Suppressor macrophage (primary cell): Measurements from ENCODE around the gene PRICKLE1.

Experiments used
- DNase-seq, 4 experiments: peaks; one replicate each; pipeline ENCODE4 v3.0.0-alpha.2; 2020 to 2022

Gene PRICKLE1

DNA sequence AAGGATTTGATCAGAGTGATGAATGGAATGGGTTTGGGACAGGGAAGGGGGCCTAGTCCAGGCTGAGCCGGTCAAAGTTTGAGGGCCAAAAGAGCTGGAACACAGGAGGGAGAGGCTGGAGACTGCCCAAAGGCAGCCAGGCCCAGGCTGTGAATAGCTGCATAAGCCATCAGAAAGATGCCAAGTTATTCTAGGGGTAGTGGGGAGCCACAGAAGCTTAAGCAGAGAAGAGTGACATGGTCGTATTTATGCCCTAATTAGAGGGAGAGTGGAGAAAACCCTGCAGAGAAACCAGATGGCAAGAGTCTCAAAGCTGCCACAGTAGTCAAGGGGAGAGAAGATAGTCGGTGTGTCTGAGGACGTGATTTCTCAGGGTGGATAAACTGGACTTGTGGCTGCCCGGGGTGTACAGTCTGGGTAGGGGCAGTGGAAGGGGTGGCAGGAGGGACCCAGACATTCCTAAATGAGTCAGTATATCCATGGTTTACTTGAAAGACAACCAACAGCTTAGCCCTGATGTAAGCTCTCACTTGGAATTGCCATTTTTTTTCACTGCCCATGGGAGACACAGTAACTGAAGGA, 99.2 kb downstream of the PRICKLE1 start:
- DNase-seq, result no peak

DNA sequence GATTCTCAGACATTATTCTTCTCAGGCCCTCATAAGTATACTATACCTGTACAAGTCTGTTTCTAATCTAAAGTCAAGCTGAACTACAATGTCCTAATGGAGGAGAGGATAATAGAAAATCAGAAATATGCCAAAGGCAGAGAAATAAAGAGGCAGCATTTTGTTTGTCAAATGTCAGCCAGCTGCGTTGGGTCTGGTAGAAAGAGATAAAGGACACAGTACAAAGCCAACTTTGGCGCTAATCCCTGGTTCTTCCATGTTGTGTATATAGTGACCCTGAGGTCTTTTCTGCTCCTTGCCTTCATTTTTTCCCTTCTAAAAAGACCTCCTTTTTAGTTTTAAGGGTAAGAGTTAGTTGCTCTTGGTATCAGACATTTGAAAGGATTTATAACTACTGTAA, 103.1 kb downstream of the PRICKLE1 start:
- DNase-seq, result no peak

DNA sequence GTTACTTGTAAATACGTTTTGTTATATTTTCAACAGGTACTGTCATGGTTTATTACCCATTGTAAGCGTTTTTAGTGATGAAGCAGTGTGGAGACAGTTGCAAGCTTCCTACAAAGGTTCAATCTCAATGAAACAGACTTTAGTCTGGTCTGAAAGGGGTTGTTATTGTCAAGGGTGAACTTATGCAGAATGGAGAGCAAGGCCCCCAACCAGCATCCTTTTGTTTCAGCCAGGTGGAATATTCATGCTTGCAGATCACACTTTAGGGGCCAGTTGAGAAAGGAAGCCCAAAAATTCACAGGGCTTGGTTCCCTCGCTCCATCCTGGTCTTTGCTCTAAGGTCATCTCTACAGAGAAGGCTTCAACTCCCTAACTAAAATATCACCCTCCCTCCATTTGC, 103.7 kb downstream of the PRICKLE1 start:
- no peak for DNase-seq

DNA sequence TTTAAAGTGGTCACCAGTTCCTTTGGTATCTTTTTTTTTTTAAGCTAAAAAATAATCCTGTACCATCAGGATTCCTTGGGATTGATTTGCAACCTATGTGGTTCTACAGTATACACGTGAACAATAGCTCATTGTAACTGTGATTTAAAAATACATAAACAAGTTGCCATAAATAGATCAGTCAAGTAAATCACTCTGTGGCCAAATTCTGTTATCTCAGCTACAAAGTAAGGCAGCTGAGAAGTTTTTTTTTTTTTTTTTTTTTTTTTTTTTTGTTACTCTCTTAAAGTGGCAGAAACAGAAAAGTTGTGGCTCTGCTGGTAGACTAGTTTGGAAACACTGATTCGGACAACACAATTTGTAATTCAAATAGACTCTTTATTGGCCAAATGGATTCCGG, 104.5 kb downstream of the PRICKLE1 start:
- DNase-seq, result no peak

DNA sequence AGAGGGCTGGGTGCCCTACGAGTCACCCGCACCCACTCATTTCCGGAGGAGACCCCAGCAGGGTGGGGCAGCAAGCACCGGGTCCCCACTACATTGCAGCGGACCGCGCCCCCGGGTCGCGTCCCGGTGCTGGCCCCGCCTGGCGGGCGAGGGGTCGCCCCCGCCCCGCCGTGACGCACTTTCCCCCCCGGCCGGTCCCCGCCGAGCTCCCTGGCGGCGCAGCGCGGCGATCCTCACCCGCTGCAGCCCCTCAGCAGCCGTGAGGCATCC, 106.1 kb downstream of the PRICKLE1 start:
- peak in 2 of 4 experiments; percentile 16 to 38 for DNase-seq

DNA sequence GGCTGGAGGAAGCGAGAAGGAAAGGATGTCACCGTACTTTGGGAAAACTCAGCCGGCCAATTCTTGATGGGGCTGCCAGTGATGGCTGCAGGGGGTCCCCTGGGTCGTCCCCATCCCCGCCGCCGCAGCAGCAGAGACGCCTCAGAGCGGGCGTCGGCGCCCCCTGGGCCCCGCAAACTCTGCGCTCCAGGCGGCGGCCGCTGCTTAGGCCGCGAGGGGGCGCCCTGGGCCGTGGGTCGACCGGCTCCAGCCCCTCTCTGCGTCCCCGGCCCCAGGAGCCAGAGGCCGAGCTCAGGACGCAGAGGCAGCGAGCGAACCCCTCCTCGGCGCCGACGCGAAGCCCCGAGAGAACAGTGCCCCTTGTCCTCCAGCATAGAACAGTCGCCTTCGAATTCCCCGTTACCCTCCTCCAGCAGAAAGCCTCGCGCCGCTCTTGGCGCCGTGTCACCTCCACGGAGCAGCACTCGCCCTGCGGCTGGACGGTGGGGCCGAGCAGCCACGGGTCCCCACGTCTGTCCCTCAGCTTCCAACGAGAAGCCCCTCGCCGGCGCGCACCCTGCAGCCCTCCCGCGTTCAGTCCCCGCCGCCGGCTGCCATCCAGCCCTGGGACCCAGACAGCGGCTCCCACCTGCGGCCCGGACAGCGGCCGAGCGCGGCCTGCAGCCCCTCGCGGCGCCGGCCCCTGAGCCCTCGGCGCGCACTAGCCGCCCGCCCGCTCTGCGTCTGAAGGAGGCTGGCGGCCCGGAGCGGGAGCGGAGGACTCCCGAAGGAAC, 106.6 kb downstream of the PRICKLE1 start:
- DNase-seq, result peak; percentile 59 to 82 (median 70)

DNA sequence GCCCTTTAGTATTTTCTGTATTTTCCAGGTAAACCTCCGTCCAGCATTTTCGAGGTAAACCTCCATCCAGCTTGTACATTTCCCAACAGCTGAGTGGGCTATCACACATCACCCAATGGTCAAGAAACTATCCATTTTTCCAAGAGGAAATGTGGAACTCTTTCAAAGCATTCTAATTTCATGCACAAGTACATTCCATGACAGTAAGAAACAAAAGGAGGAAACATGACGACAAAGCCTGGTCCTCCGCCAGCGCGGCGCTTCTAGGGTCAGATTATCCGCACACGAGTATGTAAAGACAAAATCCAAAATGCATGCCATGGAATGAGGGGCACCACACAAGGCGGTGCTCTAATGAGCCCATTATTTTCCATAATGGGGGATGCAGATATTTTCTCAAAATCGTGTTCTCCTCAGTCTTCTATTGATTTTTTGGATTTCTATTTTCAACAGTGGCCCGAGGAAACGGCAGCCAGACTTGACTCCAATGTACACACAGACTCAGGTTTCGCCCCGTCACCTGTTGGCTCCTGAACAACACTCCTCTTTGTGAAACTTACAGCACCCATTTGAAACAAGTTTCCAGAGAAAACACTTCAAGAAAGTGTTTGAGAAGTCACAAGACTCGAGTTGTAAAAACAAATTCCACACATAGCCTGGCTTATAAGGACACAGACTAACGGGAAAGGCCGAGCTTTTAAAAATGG, 107.4 kb downstream of the PRICKLE1 start:
- DNase-seq, result no peak

DNA sequence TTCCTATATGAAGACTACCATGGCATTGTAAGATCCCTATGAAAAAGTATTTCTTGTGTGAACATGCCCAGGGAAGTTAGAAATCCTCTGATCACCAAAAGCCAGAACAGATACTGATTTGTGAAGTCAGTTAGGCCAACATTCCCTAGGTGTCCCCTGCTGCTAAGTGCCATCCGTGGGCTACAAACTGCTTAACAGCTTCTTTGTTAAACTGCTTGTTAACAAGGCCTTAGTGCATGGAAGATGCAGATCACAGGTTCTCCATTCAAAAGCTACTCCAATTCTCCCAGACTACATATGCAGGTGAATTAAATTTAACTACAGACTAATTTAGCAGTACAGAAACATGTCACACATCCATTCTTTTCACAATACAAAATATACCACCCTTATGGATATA, 108.2 kb downstream of the PRICKLE1 start:
- no peak for DNase-seq

DNA sequence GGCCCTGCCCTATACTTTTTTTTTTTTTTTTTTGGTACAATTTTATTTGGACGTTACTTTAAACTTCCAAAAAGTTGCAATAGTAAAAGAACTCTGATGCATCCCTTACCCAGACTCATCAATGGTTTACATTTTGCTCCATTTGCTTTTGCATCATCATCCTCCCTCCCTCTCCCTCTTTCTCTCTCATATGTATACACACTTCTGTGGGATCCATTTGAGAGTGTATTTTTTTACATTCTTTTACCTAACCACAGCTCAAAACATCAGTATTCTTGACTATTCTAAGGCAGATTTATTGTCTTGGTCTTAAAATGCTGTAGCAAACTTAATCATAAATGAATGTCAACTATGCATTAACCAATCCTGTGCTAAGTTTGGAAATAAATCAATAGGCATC, 111.6 kb downstream of the PRICKLE1 start:
- DNase-seq, result no peak

DNA sequence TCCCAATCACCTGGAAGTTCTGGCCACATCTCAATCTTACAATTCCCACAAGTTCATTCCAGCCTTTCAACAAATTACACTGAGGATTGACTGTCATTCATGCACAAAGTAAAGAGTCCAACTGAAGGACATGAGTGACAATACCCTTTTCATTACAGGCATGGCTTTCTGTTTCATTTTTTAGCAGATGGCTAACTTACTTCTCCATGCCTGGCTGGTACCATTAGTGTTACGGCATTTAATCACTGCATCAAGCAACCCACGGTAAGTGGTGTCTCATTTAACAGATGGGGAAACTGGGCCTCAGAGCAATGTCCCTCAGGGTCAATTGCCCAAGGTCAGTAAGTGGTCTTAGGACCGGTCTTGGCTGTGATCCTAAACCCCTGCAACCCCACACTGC, 114.4 kb downstream of the PRICKLE1 start:
- no peak for DNase-seq

DNA sequence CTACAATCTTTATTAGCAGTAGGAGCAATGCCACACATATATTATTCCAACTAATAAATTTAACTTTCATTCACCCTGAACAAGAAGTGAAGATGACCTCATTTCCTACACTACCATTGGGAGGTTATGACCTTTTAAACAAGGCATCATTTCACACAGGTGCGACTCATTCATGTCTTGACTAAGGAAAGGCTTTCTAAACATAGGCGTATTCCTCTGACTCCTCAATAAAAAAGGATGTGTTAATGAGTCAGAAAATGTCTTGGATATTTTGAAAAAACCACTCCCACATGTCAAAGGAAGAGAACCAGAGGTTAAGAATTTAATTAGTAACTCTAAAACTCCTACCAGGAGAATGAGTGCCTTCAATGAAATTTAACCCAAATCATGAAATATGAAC, 115.2 kb downstream of the PRICKLE1 start:
- peak; percentile 15 to 67 (median 28) for DNase-seq

DNA sequence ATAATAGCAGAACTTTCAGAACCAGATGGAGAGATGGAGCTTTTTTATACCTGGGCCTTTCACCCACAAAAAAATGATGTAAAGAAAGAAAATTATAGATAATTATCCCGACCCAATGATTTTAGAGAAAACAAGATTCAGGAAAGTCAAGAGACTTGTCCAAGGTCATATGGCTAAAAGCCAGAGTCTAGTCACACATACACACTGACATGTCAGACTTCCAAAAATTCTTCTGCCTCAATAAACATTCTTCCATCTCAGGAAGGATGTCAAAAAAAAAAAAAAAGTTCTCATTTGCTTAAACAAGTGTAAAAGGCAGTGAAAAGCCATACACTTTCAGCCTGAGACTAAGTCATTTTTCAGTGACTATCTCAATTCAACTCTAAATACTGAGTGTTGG, 116.0 kb downstream of the PRICKLE1 start:
- DNase-seq, result no peak

DNA sequence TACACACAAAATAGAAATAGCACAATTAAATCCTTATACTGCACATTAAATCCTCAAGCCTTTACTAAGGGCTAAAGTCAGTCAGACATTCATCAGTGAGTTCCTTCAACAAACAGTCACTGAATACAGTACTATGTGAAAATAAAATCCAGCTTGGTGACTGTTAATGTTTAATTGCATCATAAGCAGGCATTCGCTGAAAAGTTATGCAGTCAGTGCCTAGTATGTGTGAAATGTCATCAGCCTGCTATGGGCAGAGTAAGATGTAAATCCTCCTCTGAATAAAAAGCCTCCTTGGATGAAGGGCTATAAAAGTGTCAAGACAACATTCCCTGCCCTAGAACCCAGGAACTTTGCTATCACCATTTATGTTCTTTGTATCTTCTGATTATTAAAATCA, 116.4 kb downstream of the PRICKLE1 start:
- no peak for DNase-seq

DNA sequence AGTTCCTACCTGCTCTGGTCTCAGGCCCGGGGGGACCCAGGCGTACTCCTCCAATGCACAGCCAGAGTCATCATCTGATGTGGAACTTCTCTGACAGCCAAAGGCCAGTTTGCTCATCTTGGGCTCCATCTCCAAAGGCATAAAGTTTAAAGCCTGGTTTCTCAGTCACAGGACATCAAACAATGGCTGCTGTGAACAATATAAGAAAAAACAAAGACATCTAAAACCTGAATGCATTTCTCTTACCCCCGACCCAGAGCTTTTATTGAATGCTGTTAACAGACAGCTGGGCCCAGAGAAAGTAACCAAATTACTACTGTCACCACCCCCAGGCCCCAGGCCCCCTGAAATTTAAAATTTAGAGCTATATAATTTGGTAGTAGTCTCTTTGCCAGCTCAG, 117.2 kb downstream of the PRICKLE1 start:
- DNase-seq, result no peak

DNA sequence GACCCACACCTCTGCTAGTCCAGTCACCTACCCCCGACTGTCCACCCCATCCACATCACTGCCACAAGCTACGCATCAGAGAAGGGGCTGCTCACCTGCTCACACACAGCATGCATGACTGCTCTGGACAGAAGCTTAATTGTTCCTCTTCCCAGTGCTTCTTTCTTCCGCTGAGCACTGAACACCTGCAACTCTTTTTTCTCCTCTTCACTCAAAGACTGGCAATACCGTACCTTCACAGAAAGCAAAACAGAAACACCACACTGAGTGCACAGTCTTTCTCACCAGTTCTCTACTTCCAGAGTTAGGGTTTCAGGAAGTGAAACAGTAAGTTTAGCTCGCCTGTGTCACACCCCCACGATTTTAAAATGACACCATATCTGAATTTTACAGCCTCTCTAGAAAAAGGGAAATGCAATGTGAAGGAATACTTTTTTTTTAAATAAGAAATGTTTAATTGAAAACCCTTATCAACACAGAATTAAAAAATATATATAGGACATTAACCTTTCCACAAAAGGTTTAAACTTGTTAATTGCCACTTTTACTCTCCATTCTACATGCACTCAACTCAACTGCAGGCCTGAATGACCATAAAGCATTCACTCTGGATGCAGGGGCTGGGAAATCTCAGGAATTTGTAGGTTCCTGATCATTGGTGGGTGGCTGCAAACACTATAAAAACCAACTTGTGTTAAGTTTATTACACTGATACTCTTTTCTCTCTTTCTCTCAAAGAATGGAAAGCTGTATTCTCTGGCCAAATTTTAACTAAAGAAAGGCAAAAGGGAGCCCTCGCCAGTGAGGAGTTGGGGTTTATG, 120.0 kb downstream of the PRICKLE1 start:
- DNase-seq, result peak; percentile 71 to 87 (median 78)

DNA sequence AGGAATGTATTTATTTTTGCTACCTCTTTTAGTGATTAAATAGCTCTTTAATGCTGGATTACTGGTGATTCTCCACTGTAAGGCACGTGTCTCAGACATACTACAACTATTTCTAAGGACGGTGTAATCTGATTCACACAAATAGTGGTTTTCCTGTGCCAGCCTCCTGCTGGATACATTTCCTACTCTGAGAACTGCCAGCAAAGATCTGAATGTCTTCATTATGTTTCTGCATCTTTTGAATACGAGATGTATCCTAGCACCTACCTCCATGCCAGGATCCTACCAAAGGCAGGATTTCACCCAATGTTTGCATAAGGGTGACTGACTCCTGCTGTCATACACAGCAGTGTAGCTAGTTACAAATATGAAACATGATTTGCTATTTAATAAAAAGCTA, 120.6 kb downstream of the PRICKLE1 start:
- peak in 1 of 4 experiments; percentile 14 for DNase-seq

DNA sequence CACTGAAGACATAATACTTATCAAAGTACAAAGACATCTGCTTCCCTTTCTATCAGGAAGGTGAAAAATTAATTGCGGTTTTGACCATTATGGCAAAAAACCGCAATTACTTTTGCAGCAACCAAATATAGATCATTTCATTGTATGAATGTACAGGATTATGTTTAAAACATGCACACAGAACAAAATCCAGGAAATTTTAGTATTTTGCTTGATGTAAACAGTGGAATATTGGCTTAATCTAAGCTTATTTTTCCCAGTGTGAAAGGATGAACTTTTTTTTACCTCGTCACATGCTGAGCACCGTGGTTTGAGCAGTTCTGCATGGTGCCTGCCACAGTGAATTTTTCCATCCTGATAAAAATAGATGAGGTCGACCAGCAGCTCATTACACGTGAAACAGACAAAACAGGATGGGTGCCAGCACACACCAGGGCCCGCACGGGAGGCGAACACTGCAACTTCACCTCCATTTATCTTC, 121.2 kb downstream of the PRICKLE1 start:
- peak in 1 of 4 experiments; percentile 16 for DNase-seq

DNA sequence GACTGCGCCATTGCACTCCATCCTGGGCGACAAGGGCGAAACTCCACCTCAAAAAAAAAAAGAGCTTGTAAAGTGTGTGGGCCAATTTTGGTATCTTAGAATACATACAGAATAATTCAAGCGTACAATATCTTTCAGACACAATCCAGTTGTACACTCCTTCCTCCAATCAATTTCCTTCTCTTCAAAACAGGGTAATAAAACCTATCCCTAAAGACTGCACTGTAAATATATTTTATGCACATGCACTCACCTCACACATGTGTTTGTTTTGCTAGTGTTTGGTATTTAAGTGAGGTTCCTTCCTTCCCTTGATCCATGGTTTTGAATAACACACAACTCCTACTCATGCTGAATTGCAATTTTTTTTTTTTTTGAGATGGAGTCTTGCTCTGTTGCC, 125.9 kb downstream of the PRICKLE1 start:
- DNase-seq, result no peak

DNA sequence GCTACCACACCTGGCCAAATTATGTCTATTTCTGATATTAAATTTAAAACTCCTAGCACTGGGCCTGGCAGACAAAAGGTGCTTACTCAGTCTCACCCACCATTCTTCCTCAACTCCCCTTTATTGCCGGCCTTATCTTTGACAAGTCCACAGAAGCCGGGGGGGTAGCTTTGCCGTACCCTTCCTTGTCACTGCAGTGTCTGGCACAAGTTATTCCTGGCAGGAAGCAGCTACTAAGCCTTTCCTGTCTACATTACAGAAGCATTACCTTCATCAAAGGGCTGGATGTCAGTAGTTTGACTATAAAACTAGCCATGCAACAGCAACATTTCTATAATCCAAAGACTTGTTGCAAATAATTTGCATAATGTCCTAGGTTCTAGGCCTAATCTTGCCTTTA, 127.1 kb downstream of the PRICKLE1 start:
- no peak for DNase-seq

DNA sequence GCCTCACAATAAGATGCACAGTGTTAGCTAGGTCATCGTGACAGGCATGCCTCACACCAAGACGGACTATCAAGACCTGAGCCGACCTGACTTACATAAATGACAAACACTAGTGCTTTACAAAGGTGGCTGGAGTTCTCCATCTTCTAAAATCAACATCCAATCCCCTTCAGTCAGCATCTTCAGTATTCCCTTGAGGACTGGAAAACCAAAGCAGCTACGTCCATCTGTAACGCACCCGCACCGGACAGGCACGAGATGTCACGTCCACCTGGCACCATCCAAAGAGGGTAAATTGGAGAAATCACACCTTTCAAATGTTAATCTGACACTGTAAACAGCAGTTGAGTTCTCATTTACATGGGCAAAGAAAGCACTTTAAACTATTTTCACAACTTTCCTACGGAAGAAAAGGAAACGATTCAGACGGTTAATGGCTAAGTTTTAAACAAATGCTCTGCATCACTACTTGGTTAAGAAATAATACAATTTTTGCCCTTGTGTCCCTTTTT, 130.2 kb downstream of the PRICKLE1 start:
- no peak for DNase-seq

DNA sequence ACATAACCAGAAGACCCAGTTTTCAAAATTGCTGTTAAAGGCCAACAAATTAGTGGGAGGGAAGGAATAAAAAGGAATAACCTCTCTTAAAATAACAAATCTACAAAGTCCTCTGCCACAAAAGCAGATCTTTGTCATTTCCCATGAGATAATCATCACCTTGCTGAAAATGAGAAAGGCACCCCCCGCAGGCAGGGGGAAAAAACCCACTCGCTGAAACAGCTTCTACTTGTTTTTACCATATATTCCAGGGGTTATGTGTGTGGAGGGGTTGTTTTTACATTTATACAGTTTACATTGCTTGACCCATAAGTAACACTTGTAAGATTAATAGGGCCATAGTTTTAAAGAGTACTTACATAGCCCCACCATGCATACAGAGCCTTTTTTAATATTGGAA, 131.0 kb downstream of the PRICKLE1 start:
- DNase-seq, result no peak

DNA sequence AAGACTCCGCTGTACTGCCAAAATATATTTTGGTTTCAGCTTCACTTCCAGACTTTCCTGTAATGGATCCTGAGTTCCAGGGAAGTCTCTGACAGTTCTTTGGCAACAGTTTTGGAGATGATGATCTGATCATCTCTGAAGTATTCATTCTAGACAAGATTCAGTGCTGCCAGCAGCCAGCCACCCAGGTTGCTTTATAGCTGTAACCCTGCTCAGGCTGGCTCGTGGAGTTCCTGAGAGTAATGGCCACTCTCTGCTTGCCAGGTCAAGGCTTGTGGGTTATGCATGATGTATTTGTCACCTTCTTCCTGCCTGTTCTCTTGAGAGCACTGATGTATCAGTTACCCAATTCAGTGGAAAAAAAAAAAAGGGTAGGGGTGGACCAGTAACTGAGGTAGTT, 139.3 kb downstream of the PRICKLE1 start:
- DNase-seq, result no peak

DNA sequence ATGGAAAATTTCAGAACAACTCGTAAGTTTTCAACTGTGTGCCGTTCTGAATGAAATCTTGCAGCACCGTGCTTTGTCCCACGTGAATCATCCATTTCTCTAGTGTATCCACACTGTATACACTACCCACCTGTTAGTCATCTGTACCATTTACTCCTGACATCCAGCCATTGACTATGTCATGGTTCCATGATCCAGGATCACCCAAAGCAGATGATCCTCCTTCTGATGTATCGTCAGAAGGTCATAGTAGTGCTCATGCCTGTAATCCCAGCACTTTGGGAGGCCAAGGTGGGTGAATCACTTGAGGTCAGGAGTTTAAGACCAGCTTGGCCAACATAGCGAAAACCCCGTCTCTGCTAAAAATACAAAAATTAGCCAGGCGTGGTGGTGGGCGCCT, 140.7 kb downstream of the PRICKLE1 start:
- DNase-seq, result no peak
